ENCODE data around the gene MME.

Gene MME

DNA sequence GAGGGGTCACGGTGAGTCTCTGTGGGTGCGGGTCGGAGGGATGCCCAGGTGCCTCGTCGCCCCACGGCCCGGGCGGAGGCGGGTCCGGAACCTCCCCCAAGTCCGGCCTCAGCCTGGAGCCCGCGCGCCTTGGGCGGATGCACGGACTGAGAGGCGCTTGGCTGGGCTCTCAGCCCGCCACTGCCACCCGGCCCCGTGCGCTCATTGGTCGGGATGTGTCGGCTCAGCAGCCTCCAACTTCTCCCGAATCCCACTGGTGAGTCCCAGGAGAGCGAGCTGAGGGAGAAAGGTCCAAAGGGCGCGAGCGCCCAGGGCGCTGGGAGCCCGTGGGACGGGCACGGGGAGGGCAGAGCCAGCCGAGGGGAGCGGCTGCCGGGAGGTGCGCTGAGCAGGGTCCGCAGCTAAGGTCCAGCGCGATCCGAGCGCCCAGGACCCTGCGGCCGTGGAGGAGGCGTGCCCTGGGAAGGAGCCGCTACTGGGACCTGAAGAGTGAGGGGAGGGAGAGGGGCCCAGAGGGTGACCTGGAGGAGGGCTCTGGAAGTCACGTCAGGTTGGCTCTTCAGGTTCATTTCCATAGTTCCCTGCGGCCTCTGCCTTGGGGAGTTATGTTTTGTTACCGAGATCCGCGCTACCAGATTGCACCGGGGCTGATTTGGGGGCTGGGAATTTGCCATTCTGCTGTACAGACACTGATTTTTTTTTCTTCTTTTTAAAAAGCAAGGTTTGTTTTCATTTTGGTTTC lies at the start of gene MME:
MME (plus strand) TSS at position 574 of the 742 bp plus-strand sequence. CDS start 3,849 bp downstream, outside the sequence.
- no peak for DNase-seq

DNA sequence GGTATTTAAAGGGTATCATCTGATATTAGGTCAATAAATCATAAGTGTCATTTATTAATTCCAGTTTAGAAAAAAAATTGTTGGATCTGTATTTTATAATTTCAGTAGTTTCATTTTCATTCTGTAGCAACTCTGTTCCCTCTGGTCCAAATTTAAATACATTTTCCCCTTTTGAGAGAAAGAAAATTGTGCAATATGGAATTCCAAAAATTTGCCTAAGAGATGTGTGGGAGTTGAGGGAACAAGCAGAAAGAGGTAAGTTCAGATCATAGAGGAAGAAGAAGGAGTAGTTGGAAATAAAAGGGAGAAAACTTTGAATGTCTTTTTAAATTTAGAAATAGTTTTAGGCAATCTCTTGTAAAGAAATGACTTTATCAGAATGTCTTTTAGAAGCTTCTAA lies 48.9 kb upstream of the MME start:
- DNase-seq: no peak

DNA sequence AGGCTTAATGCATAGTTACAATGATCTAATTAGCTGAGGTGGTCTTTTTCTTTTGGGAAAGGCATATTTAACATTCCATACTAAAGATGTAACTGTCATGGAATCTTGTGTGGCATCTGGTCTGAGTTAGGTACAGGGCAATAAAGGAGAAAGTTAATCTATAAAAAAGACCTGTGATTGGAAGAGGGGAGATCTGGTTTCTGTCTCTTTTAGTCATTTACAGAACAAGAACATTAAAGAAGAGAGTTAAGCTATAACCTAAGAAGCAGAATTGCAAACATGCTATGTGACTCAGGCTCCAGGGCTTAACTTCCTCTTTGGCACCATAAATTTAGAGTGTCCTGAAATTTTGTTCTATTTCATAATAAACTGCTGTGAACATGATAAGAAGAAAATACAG lies 47.2 kb upstream of the MME start:
- no peak for DNase-seq

DNA sequence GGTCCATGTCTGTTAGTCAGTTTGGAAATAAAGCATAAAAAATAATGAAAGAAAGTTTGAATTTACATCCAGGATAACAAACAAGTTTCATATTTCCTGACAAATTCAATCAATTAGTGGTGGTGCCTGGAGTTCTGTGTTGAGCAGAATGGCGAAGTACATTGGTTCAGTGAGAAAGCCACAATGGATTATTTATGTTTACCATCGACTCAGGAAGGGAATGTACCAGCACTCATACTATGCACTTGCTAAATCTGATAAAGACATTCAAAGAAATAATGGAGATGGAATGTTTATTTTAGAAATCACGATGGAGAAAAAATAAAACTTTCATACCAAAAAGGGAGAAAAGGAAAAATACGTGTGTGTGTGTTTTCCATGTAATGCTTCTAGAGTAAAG lies 45.3 kb upstream of the MME start:
- DNase-seq: no peak

DNA sequence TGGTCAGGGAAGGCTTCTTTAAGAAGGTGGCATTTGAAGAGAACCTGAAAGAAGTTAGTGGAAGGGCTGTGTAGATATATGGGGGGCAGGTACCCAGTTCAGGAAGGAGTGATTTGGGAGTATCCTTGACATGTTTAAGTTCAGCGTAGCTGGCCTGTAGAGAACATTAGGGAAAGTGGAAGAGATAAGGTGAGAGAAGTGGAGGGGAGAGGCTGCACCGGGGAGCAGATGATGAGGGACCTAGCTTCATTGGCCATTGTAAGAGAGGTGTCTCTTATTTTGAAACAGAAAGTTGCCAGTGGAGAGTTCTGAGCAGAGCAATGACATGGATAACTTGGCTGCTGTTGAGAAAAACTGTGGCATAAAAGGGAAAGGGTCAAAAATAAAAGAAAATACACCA lies 44.6 kb upstream of the MME start:
- DNase-seq: no peak

DNA sequence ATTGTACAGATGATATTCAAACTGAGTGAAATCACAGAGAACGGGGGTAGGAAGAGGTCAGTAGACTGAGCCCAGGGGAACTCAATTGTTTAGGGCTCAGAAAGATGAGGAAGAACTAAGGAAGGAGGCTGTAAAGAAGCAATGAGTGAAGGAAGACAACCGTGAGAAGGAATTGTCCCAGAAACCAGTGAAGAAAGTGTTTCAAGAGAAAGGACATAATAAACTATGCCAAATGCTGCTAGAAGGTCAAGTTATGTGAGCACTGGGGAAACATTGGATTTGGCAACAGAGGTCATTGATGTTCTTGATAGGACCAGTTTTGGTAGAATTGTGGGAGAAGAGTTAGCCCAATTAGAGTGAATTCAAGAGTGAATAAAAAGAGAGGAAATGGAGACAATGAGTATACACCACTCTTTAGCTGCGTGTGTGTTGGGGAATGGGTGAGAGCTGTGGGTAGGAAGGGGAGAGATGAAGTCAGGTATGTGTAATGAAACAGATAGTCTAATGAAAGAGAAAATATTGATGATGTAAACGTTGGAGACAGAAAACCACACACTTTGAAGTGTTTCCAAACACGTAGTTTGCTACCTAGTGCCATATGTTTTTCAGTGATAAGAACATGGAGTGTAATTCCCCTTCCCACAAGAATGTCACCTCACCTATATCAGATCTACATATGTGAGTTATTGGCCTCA lies 42.5 kb upstream of the MME start:
- DNase-seq: no peak

DNA sequence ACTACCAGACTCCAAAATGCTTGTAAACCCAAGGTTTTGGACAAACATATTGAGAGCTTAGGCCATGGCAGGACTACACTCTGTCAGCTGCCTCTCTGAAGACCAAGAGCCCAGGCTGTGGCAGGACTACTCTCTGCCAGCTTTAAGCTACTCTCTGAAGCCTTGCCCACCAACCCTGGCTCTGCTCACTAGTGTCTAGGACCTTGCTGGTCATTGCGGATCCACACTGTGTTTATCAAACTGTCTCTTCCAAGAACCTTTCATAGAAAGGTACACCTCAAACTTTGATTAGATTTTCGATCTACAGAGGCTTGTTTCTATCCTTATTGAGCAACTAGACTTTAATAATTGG lies 41.9 kb upstream of the MME start:
- no peak for DNase-seq

DNA sequence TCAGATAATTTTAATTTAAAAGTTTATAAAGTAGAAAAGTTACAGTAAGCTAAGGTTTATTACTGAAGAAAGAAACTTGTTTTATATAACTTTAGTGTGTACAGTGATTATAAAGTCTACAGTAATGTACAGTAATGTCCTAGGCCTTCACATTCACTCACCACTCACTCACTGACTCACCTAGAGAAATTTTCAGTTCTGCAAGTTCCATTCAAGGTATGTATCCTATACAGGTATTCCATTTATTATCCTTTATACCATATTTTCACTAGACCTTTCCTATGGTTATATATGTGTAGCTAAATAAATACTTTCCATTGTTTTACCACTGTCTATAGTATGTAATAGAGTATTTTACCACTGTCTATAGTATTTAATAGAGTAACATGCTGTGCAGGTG lies 33.2 kb upstream of the MME start:
- DNase-seq: no peak

DNA sequence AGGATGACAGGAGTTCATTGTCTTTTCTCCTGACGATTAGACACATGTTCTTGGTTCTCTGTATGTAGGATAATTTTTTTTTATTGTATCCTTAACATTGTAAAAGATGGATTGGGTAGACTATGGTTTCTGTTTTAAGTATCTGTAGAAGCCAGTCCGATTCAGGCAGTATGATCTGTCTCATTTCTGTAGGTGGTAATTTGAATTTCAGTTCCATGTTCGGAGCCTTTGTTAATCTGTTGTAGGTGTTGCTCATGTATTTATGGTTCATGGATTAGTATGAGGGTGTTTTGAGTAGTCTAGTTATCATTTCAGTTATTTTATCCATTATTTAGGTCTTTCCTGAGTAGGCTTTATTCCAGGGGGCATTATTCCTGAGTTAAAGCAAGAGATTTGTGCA lies 32.4 kb upstream of the MME start:
- DNase-seq: no peak

DNA sequence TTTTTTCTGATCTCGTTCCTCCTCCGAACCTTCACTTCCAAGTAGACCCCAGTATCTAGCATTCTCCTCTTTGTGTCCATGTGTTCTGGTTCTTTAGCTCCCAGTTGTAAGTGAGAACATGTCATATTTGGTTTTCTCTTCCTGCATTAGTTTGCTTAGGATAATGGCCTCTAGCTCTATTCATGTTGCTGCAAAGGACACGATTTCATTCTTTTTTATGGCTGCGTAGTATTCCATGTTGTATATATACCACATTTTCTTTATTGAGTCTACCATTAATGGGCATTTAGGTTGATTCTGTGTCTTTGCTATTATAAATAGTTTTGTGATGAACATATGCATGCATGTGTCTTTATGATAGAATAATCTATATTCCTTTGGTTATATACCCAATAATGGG lies 30.2 kb upstream of the MME start:
- no peak for DNase-seq

DNA sequence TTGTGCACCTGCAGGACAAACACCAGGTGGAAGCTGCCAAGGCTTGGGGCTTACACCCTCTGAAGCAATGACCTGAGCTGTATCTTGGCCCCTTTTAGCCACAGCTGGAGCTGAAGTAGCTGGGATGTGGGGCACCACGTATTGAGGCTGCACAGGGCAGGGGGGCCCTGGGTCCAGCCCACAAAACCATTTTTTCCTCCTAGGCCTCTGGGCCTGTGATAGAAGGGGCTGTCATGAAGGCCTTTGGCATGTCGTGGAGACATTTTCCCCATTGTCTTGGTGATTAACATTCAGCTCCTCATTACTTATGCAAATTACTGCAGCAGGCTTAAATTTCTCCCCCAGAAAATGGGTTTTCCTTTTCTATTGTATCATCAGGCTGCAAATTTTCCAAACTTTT lies 27.6 kb upstream of the MME start:
- no peak for DNase-seq

DNA sequence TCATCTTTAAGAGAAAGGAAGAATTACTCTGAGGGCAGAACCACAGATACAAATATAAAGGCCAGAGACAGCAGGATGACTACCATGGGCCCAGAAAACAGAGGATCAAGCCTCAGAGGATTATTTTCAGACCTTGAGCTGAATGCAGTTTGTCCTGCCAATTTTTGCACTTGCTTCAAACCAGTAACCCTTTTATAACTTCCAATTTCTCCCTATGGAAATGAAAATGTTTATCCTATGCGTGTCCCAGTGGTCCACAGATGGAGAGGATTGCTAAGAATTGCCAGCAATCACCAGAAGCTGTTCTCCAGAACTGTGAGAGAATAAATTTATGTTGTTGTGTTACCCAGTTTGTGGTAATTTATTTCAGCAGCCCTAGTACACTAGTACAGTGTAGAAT lies 26.4 kb upstream of the MME start:
- DNase-seq: no peak

DNA sequence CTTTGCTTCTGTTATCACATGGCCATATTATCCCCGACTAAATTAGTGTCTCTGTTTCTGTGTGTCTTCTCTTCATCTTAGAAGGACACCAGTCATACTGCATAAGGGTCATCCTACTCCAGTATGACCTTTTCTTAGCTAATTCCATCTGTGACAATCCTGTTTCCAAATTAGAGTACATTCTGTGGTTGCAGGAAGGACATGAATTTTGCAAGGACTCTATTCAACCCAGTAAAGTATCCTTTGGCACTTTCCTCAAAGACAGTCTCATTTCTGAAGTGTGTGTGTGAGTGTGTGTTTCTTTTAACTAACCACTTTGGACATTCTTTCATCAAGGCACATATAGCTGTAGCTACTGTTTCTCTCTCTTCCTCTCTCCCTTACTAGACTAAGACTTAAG lies 15.2 kb upstream of the MME start:
- no peak for DNase-seq

DNA sequence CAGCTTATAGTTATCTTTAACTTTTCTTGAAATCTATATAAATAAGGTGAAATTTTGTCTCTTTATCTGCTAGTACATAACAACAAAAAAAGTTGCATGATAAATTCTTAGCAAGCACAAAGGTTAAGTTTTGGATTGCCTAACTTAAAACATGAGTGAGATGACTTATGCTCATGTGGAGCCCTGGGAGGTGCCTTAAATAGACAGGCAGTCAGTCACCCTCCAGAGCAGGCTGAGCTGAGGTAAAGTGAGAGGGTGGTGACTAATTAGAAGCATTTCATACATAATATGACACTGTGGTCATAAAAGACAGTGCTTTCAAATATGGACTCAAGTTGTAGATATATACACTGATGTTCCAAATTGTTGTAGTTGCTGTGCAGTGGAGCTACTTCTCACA lies 14.6 kb upstream of the MME start:
- DNase-seq: no peak

DNA sequence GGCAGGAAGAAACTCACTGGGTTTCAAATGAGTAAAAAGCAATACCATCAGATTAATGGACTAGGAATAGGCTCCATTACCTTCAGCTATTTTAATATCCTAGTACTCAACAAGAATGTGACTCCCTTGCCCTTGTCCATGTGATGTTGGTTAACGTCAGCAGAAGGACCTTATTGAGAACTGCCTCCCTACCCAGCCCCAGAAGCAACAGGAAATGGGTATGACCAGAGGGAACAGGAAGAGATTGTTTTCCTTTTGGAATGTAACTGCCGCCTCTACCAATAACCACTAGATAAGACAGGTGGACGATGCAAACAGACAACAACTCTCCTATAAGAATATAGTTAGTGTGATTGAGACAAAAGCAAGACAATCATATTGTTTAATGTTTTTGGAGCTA lies 10.4 kb upstream of the MME start:
- no peak for DNase-seq

DNA sequence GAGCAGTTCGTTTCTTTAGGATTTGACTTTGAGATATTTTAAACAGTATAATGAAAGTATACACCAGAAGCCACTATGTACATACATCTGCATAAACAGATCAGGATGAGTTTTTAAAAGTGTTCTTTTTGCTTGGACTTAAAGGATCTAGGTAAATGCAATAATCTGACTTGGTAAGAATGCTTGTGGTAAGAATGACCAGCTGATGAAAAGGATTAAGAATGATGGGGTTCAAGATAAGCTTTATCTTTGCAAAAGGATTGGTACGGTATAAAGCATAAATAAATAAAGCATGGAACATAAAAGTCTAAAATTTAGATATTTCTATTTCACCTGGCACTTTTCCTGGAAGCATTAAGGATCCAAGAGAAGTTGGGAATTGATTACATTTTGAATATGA lies 9.8 kb upstream of the MME start:
- DNase-seq: no peak

DNA sequence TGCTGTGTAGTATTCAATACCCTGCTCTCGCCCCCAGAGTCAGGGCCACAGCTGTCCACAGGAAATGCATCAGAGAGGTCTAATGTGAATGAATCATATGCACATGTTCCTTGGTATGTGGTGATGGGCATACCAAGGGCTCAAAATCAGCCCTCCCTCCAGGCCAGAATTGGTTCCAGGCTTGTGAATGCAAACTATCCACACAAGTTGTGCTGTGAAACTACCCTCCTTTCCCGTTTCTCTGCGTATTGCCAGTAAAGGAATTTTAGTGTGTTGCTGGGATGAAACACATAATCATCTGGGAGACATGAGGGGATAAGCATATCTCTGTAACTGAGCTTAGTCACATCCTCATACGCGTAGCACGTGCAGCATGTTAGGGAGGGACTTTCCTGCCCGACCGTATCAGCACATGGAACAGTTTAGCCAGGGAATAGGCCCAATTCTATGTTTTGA lies 9.2 kb upstream of the MME start:
- no peak for DNase-seq

DNA sequence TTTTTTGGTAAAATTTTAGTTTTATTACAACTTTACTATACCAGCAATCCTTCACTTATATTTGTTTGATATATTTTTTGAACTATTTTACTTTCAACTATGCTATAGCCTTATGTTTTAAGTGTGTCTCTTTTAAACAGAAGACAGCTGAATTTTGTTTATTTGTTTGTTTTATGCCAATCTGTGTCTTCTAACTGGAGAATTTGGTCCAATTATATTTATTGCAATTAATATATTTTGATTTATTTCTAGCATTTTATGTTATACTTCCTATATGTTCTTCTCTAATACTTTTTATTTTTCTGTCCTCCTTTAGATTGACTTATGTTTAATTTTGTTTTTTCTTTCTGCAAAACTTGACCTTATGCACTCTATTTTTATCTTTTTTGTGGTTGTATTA lies 4.9 kb upstream of the MME start:
- no peak for DNase-seq

DNA sequence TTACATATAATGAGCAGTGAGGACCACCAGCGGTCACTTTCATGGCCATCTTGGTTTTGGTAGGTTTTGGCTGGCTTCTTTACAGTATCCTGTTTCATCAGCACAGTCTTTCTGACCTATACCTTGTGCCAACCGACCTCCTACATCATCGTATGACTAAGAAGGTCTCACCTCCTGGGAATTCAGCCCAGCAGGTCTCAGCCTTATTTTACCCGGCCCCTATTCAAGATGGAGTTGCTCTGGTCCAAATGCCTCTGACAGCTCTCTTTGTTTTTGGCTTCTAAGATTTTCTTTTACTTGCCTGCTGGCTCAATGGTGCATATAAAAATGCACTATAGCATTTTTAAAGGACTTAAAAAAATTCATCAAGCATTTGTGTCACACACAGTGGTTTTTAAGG lies 3.2 kb upstream of the MME start:
- no peak for DNase-seq

DNA sequence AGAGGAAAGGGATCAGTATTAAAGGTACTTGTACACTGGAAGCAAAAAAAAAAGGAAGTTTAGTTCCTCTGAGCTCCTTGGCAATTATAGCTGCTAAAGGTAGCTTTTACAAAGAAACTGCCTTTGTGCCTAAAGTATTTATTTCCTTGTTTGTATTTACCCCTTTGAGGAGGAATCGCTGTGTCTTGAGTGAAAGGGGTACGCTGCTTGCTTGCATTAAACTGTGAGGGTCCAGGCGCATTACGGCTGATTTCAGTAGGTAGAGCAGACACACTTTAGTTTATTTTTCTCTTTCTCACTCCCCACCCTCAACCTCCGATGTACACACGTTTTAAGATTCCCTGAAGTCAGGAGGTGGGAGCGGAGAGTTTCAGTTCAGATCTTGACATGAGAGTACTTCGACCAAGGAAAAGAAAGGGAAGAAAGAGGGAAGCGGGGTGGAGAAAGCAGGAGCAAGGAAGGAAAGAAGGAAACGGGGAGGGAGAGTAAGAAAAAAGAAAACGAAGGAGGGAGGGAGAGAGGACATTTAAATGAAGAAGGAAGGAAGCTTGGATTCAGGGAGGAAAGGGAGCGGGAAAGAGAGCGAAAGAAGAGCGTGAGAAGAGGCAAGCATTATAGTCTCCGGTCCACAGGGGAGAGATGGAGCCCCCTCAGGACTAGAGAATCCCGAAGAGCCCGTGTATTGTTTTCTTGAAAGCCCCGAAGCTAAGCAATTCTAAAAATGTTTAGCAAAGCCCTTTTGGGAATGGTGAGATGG lies 1.2 kb upstream of the MME start:
- no peak for DNase-seq

DNA sequence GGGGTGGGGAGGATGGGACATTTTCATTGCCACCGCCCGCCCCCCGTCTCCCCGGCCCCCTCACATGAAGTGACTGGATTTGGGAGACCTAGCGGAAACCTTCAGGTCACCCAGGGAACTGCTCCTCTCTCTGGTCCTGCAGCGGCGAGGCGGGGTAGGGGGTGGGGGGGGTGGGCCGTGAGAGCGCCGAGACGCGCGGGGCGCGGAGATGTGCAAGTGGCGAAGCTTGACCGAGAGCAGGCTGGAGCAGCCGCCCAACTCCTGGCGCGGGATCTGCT lies 712 bp upstream of the MME start:
- no peak for DNase-seq

DNA sequence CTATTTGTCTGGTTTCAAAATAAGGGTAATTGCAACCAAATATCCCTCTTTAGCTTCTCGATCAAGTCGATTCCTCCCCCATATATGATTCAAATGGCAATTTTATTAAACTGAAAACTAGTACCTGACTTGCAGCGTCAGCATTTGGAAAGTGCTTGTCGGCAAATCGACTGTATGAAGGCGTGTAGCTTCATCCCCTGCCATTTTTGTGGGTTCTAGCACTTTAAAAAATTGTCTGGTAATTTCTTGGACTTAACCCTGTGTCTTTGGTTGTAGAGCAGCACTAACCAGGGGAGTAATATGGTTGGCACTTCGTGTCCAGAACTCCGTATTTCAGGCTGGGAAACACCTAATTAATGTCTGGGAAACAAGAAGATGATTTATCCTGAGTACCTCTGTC lies 573 bp downstream of the MME start:
- DNase-seq: no peak

DNA sequence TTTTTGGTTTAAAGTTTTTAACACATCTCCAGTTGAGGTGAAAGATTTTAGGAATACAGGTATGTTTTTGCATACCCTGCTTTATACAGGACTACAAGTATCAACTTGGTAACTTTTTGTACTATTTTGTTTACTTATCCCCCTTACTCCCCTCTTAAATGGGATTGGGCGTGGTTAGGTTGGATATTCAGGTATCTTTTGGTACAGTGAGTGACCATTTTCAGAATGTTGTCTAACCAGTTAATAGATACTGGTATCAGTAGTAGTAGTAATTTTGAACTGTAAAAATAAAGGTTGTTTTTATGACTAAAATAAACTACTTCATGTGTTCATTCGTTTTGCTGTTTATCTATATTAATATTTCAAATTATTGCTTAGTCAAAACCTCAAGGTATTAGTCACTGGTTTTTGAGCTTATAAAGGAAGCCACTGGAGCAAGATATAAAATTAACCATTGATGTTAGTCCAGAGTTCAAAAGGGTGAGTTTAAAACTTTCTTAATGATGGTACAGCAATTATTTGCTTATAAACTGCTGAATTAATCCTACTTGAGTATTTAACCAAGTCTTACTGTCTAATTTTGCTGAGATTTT lies 3.3 kb downstream of the MME start:
- no peak for DNase-seq

DNA sequence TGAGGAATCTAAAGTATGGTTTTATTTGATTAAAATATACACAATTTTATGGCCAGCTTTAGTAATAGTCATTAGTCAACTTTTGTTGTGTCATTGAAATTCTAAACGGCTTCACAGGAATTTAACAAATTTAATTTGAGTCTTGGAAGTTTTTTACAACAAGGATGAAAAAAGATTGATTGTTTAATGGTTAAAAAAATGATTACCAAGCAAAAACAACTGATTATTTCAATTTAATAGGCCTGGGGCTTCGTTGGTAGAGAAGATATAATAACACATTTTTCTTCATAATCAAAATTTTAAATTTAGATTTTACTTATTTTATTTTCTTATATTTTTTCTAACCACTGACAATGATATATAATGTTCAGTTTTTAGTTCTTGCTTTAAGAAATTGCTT lies 4.4 kb downstream of the MME start:
- no peak for DNase-seq

Measured in CD4-positive, alpha-beta T cell treated with Interferon gamma for 1 hour (primary cell).